ENCODE measurements around the gene PWWP2B.
"Not testable (repeated sequence)": the region's sequence is repeated elsewhere in the genome, so short reads cannot be mapped to it uniquely, and the experiment has no call there.

The PWWP2B gene

DNA sequence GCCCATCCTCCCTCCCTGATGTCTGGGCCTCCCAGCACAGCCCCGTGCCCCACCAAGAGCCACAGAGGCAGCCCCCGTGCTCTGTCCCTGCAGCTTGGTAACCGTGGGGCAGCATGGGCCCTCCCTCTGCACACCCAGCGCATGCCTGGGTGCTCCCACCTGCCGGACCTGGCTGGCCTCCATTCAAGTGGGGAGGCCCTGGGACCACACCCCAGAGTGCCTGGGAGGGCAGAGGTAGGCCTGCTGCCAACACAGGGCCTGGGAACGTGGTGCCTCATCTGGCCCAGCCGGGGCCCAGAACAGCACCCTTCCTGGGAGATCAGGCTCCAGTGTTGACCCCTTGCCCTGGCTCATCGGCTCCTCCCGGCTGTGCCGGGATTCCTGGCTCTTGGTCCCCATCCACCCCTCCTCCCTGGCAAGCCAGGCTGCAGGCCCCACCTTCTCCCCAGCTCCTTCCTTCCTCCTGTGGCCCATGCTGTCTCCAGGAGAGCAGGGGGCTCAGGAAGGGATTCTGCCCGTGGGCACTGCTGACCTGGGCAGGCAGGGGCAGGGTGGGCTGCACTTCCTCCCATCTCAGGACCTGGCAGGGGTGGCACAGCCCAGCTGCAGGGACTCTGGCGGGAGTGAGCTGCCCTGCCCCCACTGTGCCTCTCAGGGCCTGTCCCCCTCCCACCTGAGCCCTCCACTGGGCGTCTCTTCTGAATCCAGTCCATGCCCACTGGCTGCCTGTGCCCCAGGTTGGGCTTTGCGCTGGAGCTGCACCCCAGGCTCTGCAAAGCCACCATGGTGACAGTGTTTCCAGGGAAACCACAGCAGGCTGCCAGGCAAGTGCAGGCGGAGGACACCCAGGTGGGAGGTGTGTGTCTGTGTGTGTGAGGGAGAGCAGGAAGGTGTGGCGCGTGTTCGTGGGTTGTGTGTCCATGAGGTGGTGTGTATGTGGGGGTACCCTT lies 32.6 kb downstream of the PWWP2B start:
- DNase-seq (ENCODE audit: low read depth in 1 of 2, low spot score in 1 of 2) = no peak

DNA sequence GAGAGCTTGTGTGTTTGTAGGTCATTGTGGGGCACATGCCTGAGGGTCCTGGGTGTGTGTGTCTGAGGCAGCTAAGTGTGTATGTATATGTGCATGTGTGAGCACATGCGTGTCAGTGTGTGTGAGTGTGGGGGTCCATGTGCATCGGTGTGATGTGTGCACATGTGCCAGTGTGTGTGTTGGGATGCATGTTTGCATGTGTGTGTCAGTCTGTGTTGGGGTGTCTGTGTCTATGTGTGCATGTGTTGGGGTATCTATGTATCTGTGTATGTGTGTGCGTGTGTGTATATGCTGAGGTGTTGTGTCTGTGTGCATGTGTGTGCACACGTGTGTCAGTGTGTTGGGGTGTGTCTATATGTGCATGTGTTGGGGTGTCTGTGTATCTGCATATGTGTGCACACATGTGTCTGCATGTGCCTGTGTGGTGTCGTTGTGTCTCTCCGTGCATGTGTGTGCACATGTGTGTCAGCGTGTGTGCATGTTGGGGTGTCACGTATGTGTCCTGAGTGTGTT lies 33.3 kb downstream of the PWWP2B start:
- no peak for DNase-seq (ENCODE audit: low read depth in 1 of 2, low spot score in 1 of 2)

DNA sequence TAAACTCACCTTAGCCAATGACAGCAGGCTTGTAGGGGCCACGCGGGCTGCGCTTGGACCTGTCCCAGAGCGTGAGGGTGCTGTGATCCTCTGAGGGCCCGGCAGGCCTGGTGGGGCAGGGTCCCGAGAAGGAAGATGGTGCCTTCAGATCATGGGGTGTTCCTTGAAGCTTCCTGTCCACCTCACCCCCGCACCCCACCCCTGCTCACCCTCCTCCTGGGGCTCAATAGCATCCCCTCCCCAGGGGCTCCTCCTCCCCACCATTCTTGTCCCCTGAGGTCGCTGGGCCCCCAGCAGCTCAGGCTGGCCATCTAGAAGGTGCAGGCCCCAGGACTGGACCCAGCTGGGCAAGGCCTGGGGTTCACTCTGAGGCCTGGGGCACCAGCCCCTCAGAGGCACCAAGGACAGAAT lies 33.9 kb downstream of the PWWP2B start:
- DNase-seq (ENCODE audit: low read depth in 1 of 2, low spot score in 1 of 2) = no peak

DNA sequence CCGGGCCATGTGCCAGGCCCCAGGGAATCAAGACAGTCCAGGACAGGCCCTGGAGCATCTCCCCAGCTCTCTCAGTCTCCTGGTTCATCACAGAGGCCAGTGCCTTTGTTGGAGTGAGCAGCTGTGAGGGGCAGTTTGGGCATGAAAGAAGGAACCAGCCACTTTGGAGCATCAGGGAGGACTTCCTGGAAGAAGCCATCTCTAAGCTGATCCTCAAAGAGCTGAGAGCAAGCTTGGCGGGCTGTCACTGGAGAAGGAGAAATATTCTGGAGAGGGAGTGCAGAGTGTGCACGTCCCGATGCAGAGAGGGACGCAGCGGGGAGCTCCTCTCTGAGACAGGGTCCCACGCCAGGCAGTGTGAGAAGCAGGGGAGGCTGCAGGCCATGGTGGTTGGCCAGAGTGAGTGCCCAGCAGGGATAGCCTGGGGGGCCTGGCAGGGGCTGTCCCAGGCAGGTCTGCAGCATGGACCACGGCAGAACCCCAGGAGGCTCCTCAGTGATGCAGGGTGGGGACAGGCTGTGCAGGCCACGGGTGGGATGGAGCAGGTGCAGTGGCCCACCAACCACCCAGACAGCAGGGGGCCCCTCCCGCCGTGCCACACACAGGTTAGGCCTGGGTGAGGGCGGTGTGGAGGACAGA lies 34.7 kb downstream of the PWWP2B start:
- DNase-seq (ENCODE audit: low read depth in 1 of 2, low spot score in 1 of 2) = no peak

DNA sequence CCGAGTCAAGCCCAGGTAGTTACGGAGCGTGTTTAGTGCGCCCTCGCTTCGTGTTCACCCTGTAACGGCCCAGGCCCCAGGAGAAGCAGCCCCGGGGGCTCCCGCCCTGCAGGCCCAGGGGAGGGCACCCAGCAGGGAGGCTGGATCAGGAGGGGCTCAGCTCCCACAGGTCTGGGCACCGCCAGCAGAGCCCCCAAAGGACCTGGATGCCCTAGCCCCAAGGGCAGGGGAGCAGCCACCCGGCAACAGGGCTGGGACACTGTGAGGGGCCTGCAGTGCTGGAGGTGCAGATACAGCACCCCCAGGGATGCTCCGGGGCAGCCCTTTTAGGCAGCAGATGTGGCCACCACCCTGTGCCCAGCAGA lies 35.2 kb downstream of the PWWP2B start:
- DNase-seq (ENCODE audit: low read depth in 1 of 2, low spot score in 1 of 2) = no peak

DNA sequence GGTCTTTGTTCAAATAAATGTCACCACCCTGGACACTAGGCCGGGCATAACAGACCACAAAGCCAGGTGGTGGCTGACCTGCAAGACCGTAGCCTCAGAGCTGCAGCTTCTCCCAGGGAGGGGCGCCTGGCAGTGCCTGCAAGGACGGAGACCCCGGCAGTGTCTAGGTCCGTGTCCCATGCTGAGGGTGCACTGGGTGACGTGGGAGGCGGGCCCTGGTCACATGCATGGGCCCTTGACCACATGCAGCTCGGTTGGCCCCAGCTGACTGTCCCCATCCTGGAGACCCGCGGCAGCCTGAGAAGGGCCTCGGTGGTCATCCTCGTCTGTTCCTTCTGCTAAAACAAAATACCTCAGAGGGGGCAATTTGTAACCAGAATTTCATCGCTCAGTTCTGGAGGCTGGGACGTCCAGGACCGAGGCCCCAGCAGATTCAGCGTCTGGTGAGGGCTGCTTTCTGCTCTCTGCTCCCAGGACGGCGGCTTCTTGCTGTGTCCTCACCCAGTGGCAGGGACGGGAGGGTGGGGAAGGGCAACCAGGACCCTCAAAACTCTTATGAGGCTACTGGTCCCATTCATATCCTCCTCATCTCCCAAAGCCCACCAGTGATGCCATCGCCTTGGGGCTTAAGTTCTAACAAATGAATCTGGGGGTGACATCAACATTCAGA lies 36.8 kb downstream of the PWWP2B start:
- no peak for DNase-seq (ENCODE audit: low read depth in 1 of 2, low spot score in 1 of 2)

DNA sequence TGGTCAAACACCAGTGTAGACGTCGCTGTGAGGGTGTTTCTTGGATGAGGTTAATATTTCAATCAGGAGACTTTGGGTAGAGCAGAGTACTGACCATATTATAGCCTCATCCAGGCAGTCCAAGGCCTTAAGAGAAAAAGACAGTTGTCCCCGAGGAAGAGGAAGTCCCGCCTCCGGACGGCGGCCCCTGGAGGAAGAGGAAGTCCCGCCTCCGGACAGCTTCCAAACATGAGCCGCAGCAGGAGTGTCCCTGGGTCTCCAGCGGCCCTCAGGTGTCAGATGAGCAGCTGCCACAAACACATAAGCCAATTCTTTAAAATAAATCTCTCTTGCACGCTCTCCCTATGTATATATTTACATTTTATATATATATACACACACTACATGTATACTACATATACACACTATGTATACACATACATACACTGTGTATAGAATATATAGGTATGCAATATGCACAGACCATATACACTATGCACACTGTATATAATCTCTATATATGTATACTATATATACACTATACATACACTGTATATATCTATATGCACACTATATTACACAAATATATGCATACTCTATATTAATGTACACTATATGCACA lies 37.5 kb downstream of the PWWP2B start:
- peak in 1 of 2 donors; percentile 41 for DNase-seq (ENCODE audit: low read depth in 1 of 2, low spot score in 1 of 2)

DNA sequence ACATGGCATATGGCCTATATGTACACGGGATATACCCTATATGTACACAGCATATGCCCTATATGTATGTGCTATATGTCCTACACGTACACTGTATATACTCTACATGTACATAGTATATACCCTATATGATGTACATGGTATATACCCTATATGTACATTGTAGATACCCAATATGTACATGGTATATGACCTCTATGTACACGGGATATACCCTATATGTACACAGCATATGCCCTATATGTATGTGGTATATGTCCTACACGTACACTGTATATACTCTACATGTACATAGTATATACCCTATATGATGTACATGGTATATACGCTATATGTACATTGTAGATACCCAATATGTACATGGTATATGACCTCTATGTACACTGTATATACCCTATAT lies 38.3 kb downstream of the PWWP2B start:
- not testable (repeated sequence) for DNase-seq (ENCODE audit: low read depth in 1 of 2, low spot score in 1 of 2)

DNA sequence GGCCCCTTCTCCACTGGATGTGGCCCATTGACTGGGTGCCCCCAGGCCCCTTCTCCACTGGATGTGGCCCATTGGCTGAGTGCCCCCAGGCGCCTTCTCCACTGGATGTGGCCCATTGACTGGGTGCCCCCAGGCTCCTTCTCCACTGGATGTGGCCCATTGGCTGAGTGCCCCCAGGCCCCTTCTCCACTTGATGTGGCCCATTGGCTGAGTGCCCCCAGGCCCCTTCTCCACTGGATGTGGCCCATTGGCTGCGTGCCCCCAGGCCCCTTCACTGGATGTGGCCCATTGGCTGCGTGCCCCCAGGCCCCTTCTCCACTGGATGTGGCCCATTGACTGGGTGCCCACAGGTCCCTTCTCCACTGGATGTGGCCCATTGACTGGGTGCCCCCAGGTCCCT lies 39.1 kb downstream of the PWWP2B start:
- DNase-seq (ENCODE audit: low read depth in 1 of 2, low spot score in 1 of 2) = not testable (repeated sequence)

DNA sequence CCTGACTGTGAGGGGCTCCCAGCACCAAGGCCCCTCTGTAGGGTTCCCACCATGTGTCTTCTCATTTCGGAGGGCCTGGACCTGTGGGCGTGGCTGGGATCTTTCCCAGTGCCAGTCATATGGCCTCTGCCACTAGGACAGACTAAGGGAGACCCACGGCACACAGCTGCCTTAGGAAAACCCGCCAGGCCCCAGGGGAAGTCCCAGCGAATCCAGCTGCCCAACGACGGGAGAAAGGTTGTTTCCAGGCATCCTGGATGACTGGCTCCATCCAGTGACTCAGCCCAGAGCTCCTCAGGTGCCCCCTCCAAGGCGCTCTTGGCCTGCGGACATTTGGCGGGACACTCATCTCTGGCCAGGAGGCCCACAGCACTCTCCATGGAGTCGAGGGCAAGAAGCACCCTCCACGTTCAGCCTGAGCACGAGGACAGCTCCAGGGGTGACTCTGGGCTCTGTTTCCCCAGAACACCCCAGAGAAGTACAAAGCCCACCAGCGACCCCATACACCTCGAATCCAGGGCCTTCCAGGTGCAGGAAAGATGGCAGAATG lies 39.9 kb downstream of the PWWP2B start:
- no peak for DNase-seq (ENCODE audit: low read depth in 1 of 2, low spot score in 1 of 2)

DNA sequence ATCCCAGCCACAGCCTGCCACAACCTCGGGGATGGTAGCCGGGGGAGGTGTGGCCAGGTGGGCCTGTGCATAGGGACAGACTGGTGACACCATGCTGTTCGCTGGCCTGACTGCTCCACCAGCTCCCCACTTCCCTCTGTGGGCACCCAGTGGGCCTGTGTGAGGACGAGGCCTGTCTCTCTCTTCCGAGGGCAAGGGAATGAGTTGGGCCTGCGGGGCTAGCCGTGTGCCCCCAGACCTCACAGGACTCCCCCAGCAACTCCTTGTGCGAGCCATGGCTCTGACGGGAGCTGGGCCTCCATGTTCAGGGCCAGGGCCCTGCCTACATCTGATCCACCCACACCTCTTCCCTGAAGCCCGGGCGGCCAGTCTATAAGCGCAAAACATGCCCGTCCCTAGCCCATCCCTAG lies 40.5 kb downstream of the PWWP2B start:
- DNase-seq (ENCODE audit: low read depth in 1 of 2, low spot score in 1 of 2) = no peak

DNA sequence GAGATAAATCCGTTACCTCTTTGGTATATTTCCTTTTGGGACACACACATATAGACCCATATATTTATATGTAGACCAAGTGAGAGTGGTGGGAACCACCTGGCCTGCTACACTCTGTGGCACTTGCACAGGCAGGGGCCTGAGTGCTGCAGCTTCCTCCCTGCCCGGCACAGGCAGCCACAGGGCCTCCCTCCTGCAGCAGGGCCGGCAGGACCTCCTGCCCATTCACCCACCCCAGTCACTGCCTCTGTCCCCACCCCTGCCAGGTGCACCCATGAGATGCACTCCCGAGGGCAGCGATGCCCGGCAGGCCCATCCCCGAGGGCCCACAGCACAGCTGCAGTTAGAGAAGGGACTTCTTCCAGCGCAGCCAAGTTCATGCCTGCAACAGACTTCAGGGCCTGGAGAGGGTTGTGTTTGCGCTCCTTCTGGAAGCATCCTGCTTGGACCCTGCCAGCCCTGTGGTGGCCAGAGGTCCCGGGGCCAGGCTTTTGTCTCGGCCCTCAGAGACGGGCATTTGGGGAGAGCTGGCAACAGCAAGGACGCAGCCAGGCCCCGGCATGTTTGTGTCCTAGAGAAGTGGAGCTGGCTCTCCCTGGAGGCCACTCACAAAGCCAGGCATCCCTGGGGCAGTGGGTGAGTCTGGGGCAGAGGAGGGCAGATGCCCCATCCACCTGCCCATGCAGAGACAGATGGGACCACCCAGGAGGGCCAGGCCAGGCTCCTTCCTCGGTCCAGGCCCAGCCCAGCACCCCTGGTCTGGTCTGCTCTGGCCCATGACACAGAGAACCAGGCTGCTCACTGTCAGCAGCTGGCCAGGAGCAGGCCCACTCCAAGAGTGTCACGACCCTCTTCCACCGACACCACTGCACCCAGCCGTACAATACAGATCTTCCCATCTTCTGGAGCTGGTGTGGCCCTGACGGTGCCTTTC lies 41.4 kb downstream of the PWWP2B start:
- no peak for DNase-seq (ENCODE audit: low read depth in 1 of 2, low spot score in 1 of 2)

DNA sequence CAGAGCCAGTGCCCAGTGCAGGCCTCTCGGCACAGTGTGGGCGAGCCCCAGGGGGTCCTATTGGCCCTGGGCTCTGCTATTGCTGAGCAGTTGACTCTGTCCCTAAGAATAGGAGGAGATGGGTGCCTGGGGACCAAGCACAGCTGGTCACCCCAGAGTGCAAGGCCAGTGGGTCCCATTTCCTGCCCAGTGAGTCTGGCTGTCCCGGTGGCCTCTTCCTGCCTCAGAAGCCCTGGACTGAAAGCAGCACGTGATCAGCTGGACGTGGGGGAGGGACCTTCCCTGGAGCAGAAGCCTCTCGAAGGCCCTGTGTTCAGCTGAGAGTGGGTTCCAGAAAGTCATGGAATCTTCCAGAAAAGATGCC lies 42.0 kb downstream of the PWWP2B start:
- DNase-seq (ENCODE audit: low read depth in 1 of 2, low spot score in 1 of 2) = no peak

DNA sequence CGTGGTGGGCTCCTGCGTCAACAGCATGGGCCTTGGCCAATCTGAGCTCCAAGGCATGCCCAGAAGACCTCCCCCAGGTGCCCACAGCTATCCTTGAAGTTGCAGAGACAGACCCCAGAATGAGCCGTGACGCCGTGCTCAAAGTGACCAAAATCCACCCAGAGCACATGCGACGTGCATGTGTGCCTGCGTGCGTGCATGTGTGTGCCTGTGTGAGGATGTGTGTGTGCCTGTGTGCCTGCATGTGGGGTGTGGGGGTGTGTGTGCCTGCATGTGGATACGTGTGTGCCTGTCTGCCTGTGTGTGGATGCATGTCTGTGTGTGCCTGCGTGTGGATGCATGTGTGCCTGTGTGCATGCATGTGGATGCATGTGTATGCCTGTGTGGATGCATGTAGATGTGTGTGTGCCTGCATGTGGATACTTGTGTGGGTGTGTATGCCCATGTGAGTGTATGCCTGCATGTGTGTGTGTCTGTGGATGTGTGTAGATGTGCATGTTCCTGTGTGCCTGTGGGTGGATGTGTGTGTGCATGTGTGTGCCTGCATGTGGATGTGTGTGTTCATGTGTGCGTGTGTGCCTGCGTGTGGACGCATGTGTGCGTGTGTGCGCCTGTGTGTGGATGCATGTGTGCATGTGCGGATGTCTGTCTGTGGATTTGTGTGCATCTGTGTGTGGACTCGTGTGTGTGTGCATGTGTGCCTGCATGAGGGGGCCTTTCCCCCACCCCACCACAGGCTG lies 42.6 kb downstream of the PWWP2B start:
- DNase-seq (ENCODE audit: low read depth in 1 of 2, low spot score in 1 of 2) = no peak

DNA sequence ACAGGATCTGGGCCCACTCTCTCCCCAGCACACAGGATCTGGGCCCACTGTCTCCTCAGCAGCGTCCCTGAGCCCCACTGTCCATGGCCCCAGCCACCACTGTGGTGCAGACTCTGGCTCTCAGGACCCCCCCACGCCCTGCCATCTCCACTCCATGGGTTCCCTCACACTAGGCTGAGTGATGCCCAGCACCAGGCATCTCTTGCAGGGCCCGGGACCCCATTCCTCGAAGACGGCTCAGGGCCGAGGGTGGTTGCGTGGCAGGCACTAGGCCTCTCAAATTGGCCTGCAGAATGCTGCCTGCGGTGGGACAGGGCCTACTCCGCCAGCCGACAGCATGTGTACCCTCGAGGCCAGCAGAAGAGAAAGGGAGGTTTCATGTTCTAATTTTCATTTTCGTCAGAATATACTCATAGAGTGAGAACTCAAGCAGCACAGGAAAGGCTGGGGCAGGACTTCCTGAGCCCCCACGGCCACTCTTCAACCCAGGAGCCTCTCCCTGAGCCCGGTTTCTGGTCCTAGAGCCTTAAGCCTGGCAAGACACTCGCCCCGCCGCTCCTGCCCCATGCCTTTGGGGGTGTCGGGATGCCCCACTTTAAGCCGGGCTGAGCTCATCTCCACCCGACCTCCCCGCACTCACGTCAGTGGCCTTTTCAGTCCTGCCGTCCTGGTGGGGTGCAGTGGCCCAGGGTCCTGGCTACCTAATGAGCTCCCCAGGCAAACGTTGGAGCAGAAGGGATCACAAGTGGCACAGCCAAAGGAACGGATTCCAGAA lies 44.0 kb downstream of the PWWP2B start:
- no peak for DNase-seq (ENCODE audit: low read depth in 1 of 2, low spot score in 1 of 2)

DNA sequence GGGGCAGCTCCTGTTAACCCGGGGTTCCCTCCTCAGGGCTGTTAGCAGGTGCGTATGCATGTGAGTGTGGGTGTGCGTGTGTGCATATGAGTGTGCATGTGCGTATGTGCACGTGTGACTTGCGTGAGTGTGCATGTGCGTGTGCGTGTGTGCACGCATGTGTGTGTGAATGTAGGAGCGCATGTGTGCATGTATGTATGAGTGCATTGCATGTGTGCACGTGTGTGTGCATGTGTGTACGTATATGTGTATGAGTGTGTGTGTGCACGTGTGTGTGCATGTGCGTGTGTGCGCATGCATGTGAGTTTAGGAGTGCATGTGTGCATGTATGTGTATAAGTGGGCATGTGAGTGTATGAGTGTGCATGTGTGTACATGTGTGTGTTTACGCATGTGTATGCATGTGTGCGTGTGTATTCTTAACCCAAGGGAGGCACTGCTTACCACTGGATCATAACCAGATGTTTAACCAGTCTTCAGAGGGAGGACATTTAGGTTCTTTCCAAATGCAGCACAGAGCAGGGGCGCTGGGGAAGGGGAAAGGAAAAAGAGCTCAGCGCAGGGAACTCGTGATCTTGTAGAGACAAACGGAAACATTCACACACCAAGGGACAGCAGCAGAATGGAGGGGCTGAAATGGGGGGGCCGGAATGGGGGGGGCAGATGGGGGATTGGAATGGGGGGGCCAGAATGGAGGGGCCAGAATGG lies 45.0 kb downstream of the PWWP2B start:
- DNase-seq (ENCODE audit: low read depth in 1 of 2, low spot score in 1 of 2) = no peak

DNA sequence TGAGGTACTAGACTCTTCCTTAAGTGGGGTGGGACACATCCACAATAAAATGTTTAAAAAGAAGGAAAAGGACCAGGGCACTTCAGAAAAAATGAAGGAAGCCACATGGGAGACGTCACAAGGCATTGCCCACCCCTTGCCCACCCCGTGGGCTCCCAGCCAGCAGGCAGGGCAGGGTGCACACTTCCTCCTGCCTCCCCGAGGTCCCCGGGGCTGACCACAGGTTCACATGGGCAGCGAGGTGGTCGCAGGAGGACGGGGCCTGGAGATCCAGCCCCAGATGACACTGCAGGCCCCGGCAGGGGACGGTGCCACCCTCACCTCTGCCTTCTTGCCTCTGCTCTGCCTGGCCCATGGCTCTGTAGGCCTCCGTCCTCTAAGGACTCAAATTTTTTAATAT lies 45.6 kb downstream of the PWWP2B start:
- no peak for DNase-seq (ENCODE audit: low read depth in 1 of 2, low spot score in 1 of 2)

DNA sequence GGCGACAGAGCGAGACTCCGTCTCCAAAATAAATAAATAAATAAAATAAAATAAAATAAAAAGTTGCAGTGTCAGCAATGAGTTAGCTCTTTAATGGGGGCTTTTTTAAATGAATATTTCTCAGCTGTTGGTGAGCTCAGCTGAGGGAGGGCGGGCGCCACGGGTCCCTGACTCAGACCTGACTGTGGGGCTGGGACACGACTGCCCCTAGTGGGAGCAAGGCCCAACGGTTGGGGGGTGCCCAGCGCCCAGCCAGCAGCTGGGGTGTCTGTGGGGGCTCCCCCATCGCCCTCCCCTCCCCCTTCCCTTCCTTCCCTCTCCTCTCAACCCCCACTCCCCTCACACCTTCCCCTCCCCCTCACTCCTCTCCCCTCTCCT lies 46.6 kb downstream of the PWWP2B start:
- DNase-seq (ENCODE audit: low read depth in 1 of 2, low spot score in 1 of 2) = peak; percentile 43 to 63
